IMR-90 (cell line): ENCODE data around the gene TMEM231.

Experiments used
- BHLHE40 ChIP-seq: fragments of 150-350 bp; IDR thresholded peaks from 2 replicates; pipeline ENCODE4 v1.6.1; 2016; ENCODE audit warnings: mild to moderate bottlenecking, low read depth, low read length
- CEBPB ChIP-seq: IDR thresholded peaks from 2 replicates; pipeline ENCODE4 v1.6.1; 2012; ENCODE audit warnings: low read depth, low read length, improper control_type of control experiment
- CHD1 ChIP-seq: IDR thresholded peaks from 2 replicates; pipeline ENCODE4 v1.6.1; 2012; ENCODE audit warnings: low read depth, low read length, improper control_type of control experiment
- CTCF ChIP-seq: conservative IDR thresholded peaks from 2 replicates; pipeline ENCODE4 v1.5.1; 2012; ENCODE audit warnings: mild to moderate bottlenecking, low read depth, low read length, improper control_type of control experiment
- ELK1 ChIP-seq: fragments of 150-350 bp; IDR thresholded peaks from 2 replicates; pipeline ENCODE4 v1.6.1; 2016; ENCODE audit warnings: low read depth, mild to moderate bottlenecking, low read length, moderate library complexity, borderline replicate concordance
- FOS ChIP-seq: fragments of 150-350 bp; IDR thresholded peaks from 2 replicates; pipeline ENCODE4 v1.6.1; 2016; ENCODE audit warnings: low read depth, low read length
- MAZ ChIP-seq: IDR thresholded peaks from 2 replicates; pipeline ENCODE4 v1.6.1; 2012; ENCODE audit warnings: low read depth, mild to moderate bottlenecking, low read length, improper control_type of control experiment, moderate library complexity, borderline replicate concordance
- NFE2L2 ChIP-seq: fragments of 150-350 bp; IDR thresholded peaks from 2 replicates; pipeline ENCODE4 v1.6.1; 2016; ENCODE audit warnings: low read depth, mild to moderate bottlenecking, low read length
- POLR2A ChIP-seq: IDR thresholded peaks from 2 replicates; pipeline ENCODE4 v1.6.1; 2012; ENCODE audit warnings: mild to moderate bottlenecking, low read depth, low read length
- RAD21 ChIP-seq: IDR thresholded peaks from 2 replicates; pipeline ENCODE4 v1.6.1; 2012; ENCODE audit warnings: low read length, improper control_type of control experiment
- RCOR1 ChIP-seq: IDR thresholded peaks from 2 replicates; pipeline ENCODE4 v1.6.1; 2012; ENCODE audit warnings: mild to moderate bottlenecking, low read length, improper control_type of control experiment; ENCODE audit not compliant: insufficient replicate concordance
- RFX5 ChIP-seq: IDR thresholded peaks from 2 replicates; pipeline ENCODE4 v1.8.0; 2012; ENCODE audit warnings: low read depth, mild to moderate bottlenecking, low read length, moderate library complexity
- SMC3 ChIP-seq: fragments of 150-350 bp; IDR thresholded peaks from 2 replicates; pipeline ENCODE4 v1.6.1; 2016; ENCODE audit warnings: low read depth, mild to moderate bottlenecking, antibody characterized with exemption, low read length, moderate library complexity
- USF2 ChIP-seq: fragments of 150-350 bp; IDR thresholded peaks from 2 replicates; pipeline ENCODE4 v1.6.1; 2017; ENCODE audit warnings: mild to moderate bottlenecking, antibody characterized with exemption, low read length, low read depth

GRCh38 chr16:75494661-75495075, 61.4 kb downstream of the TMEM231 start:
- TF ChIP-seq USF2 (no peak), RAD21 (no peak), CTCF (no peak), CHD1 (no peak), POLR2A (no peak), MAZ (no peak), RCOR1 (no peak), CEBPB (no peak), RFX5 (no peak), ELK1 (no peak), NFE2L2 (no peak), BHLHE40 (no peak), SMC3 (no peak), FOS (no peak)
